ENCODE data around the gene RAB3GAP2.
"Not testable (repeated sequence)": the region's sequence is repeated elsewhere in the genome, so short reads cannot be mapped to it uniquely, and the experiment has no call there.

Gene RAB3GAP2

DNA sequence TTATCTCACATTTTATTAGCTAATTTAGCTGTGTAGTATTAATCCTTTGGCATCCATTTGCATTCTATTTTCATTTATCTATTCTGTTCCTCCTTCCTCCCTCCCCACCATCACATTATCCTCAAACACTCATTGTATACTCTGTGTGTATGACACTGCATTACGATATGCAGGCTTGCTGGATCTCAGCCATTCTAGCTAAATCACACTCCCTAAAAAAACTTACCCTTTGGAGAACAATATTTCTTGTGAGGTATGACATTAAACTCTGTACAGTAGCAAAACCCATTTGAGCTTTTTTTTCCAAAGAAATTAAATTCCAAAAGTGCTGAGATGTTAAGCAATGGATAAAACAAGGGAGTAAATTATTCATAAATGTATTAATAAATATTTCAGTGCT lies 11.4 kb upstream of the RAB3GAP2 start:
- no peak for DNase-seq (ENCODE audit: low read depth, low spot score)

- no peak for DNase-seq (ENCODE audit: low read depth, low spot score)
Observed at GRCh38 chr1:220281159-220281574, 8.9 kb upstream of the RAB3GAP2 start.

DNA sequence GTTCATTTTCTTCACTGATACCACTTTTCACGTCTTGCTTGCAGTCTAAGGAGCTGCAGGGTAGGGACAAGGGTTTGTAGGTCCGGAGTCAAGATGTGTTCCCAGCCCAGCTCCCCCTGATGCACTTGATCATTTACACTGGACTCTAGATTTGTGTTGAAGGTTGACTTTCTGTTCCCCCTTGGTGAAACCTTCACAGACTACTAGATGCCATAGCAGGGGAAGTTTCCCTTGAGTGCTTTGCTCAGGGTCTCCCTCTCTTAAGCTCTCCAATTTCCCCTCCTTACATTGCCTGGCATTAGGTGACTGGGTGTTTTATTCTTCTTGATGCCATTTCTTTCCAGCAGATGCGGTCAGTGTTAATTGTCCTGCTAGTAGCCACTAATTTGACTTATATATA lies 8.0 kb upstream of the RAB3GAP2 start:
- DNase-seq (ENCODE audit: low read depth, low spot score), result no peak

DNA sequence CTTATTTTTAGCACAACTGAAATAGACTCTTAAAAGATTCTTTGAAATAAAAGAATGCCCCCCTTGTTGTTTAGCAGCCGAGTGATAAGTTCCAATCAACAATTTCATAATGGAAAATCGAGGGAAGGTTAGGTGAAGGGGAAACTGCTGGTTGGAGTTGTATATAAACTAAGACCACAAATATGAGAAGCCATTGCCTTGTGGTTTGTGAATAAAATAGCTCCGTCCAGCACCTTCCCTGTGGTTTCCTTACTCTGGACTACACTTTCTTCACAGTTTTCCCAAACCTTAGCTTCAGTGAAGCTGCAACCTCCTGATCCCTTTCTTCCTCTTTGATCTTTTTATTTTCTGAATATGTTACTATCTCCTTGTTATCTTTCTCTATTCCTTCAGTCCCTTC lies 6.7 kb upstream of the RAB3GAP2 start:
- DNase-seq (ENCODE audit: low read depth, low spot score), result no peak

DNA sequence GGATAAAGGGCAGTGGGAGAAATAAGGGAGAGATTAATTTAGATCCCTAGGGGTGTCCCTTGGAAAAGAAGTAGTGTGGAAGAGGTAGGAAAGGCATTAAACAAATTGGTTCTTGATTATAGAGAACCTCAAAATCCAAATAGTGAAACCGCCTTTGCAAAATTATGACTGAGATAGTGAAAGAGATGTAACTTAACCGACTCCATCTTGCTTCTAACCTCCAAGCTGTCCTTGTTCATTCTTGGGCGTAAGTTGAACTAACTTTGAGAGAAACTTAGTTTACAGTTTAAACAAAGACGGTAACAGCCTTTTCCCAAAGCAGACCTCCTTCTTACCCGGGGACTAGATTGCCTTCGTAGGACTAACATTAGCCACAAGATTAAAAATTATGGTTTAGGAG lies 3.2 kb upstream of the RAB3GAP2 start:
- no peak for DNase-seq (ENCODE audit: low read depth, low spot score)

GRCh38 chr1:220274251-220274855 lies 2.1 kb upstream of the RAB3GAP2 start:
- no peak for DNase-seq (ENCODE audit: low read depth, low spot score)

- DNase-seq (ENCODE audit: low read depth, low spot score), result no peak
Observed at GRCh38 chr1:220272841-220273090, 513 bp upstream of the RAB3GAP2 start.

GRCh38 chr1:220271706-220272046 lies 577 bp downstream of the RAB3GAP2 start:
- no peak for DNase-seq (ENCODE audit: low read depth, low spot score)

- no peak for DNase-seq (ENCODE audit: low read depth, low spot score)
Observed at GRCh38 chr1:220269036-220269435, 3.2 kb downstream of the RAB3GAP2 start.

DNA sequence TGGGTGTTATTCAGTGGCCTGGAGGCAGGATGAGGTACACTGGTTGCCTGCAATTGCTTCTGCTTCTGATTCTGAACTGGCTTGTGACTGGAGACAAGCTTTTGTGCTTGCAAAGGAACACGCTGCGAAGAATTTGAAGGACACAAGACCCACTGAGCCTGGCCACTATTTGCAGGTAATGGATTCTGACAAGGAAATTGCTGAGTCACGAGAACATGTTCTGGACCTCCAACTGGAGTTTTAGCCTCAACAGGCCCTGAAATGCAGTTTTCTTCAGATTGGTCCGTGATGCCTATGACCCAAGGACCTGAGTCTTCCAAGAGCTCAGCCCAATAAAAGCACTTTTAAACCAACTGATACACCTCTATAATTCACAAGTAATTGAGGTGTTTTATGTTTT lies 4.6 kb downstream of the RAB3GAP2 start:
- DNase-seq (ENCODE audit: low read depth, low spot score), result no peak

DNA sequence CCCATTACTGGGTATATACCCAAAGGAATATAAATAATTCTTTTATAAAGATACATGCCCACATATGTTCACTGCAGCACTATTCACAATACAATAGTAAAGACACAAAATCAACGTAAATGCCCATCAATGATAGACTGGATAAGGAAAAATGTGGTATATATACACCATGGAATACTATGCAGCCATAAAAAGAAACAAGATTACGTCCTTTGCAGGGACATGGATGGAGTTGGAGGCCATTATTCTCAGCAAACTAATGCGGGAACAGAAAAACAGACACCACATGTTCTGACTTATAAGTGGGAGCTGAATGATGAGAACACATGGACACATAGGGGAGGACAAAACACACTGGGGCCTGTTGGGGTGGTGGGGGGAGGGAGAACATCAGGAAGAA lies 12.0 kb downstream of the RAB3GAP2 start:
- DNase-seq (ENCODE audit: low read depth, low spot score), result not testable (repeated sequence)

DNA sequence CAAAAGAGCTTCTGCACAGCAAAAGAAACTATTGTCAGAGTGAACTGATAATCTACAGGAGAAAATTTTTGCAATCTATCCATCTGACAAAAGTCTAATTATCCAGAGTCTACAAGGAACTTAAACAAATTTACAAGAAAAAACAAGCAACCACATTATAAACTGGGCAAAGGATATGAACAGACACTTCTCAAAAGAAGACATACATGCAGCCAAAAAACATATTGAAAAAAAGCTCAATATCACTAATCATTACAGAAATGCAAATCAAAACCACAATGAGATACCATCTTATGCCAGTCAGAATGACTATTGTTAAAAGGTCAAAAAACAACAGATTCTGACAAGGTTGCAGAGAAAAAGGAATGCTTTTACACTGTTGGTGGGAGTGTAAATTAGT lies 12.5 kb downstream of the RAB3GAP2 start:
- DNase-seq (ENCODE audit: low read depth, low spot score), result not testable (repeated sequence)

DNA sequence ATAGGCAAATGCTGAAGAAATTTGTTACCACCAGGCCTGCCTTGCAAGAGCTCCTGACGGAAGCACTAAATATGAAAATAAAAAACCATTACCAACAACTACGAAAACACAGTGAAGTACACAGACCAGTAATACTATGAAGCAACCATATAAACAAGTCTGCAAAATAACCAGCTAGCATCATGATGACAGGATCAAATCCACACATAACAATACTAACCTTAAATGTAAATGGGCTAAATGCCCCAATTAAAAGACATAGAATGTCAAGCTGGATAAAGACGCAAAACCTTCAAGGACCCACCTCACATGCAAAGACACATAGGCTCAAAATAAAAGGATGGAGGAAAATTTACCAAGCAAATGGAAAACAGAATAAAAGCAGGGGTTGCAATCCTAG lies 16.1 kb downstream of the RAB3GAP2 start:
- DNase-seq (ENCODE audit: low read depth, low spot score), result not testable (repeated sequence)

GRCh38 chr1:220255204-220255603 lies 17.0 kb downstream of the RAB3GAP2 start:
- no peak for DNase-seq (ENCODE audit: low read depth, low spot score)

DNA sequence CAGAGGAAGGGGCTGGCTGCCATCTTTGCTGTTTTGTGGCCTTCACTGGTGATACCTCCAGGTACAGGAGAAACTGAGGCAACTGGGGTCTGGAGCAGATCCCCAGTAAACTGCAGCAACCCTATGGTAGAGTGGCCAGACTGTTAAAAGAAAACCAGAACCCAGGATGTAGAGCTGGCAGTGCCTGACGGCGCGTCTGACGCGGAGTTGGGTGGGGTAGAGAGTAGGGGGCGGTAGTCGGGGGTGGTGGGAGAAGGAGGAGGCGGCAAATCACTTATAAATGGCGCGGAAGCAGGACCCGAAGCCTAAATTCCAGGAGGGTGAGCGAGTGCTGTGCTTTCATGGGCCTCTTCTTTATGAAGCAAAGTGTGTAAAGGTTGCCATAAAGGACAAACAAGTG lies 19.0 kb downstream of the RAB3GAP2 start:
- DNase-seq (ENCODE audit: low read depth, low spot score), result not testable (repeated sequence)

DNA sequence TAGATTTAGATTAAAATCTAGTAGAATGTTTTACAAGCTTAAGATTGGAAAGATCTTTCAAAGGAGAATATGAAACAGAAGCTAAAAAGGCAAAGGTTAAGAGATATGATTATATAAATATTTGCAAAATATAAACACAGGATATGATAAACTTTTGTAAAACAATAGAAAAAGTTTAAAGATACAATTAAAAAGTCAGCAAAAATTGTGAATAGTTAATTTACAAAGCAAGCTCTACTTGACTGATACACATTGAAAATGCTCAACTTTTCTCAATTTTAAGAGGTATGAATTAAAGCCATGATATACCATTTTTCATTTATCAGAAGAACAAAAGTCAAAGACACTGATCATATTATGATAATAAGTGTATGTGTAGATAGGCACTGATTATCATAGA lies 21.0 kb downstream of the RAB3GAP2 start:
- DNase-seq (ENCODE audit: low read depth, low spot score), result no peak

- DNase-seq (ENCODE audit: low read depth, low spot score), result no peak
Observed at GRCh38 chr1:220250681-220251080, 21.6 kb downstream of the RAB3GAP2 start.

GRCh38 chr1:220249522-220249921 lies 22.7 kb downstream of the RAB3GAP2 start:
- DNase-seq (ENCODE audit: low read depth, low spot score), result no peak

GRCh38 chr1:220248715-220249265 lies 23.5 kb downstream of the RAB3GAP2 start:
- not testable (repeated sequence) for DNase-seq (ENCODE audit: low read depth, low spot score)

DNA sequence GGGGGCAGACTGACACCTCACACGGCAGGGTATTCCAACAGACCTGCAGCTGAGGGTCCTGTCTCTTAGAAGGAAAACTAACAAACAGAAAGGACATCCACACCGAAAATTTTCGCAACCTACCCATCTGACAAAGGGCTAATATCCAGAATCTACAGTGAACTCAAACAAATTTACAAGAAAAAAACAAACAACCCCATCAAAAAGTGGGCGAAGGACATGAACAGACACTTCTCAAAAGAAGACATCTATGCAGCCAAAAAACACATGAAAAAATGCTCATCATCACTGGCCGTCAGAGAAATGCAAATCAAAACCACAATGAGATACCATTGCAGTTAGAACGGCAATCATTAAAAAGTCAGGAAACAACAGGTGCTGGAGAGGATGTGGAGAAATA lies 26.4 kb downstream of the RAB3GAP2 start:
- DNase-seq (ENCODE audit: low read depth, low spot score), result not testable (repeated sequence)

DNA sequence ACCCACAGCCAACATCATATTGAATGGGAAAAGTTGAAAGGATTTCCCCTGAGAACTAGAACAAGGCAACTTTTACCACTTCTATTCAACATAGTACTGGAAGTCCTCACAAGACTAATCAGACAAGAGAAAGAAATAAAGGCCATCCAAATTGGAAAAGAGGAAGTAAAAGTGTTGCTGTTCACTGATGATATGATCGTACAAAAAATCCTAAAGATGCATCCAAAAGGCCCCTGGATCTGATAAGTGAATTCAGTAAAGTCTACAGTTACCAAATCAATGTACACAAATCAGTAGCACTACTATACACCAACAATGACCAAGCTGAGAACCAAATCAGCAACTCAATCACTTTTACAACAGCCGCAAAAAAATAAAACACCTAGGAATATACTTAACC lies 28.3 kb downstream of the RAB3GAP2 start:
- no peak for DNase-seq (ENCODE audit: low read depth, low spot score)

DNA sequence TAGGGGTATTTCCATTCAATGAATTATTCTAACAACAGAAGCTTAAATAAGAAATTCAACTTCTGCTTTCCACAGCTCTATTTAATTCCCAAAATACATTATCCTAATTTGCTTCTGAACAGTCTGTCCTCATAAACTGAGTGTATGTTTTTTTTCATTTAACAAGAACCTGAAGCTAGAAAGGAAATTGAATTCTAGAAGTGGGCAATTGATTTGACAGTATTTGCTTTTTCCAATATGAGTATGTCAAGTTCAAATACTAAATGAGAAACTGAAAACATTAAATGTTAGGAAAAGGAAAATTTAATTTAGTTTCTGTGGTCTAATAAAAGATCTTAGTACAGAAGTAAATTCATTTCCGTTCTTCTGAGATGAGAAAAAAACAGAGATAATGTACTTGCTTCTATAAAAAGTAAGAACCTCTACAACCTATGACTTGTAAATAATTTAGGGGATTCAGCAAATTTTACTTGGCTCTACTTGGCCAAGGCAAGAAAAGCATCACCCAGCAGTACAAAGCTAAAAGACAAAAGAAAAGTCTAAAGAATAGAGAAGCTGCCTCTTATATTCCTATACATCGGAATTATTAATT lies 31.1 kb downstream of the RAB3GAP2 start:
- no peak for DNase-seq (ENCODE audit: low read depth, low spot score)

DNA sequence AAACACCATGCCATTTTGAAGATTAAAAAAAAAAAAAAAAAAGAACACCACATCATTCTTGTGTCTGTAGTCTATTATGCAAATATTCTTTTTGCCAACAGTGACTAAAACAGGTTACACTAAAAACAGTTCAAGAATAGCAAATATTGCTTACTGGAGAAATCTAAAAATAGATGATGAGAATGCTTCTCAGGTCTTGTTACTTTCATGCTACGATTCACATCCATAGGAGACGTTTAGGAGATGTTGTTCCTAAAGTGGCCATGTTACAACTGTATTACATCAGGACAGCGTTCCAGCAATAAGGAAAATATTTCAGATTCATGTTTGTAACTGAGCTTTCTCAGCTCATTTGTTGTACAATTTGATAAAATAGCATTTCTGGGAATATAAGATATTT lies 32.3 kb downstream of the RAB3GAP2 start:
- DNase-seq (ENCODE audit: low read depth, low spot score), result no peak

- DNase-seq (ENCODE audit: low read depth, low spot score), result no peak
Observed at GRCh38 chr1:220239213-220239612, 33.0 kb downstream of the RAB3GAP2 start.

Measured in brain pericyte (primary cell).